Neural cell (in vitro differentiated cells): ENCODE measurements around the gene SNCAIP.

ENCODE experiments used
- EP300 ChIP-seq: fragments of 450-650 bp; conservative IDR thresholded peaks from 2 replicates; pipeline ENCODE4 v1.6.1; 2014; ENCODE audit warnings: antibody characterized with exemption, mild to moderate bottlenecking, moderate library complexity; ENCODE audit not compliant: poor library complexity, severe bottlenecking
- MXI1 ChIP-seq: fragments of 450-650 bp; conservative IDR thresholded peaks from 2 replicates; pipeline ENCODE4 v1.6.1; 2014; ENCODE audit warnings: antibody characterized with exemption, mild to moderate bottlenecking; ENCODE audit not compliant: poor library complexity, severe bottlenecking
- POLR2AphosphoS5 ChIP-seq: IDR thresholded peaks from 2 replicates; pipeline ENCODE4 v1.6.1; 2012
- TF ChIP-seq, protein P1 (sequence below): fragments of 450-650 bp; IDR thresholded peaks from 2 replicates; pipeline ENCODE4 v1.5.1; 2014; ENCODE audit warnings: antibody characterized with exemption, mild to moderate bottlenecking, moderate library complexity; ENCODE audit not compliant: poor library complexity, severe bottlenecking

DNA sequence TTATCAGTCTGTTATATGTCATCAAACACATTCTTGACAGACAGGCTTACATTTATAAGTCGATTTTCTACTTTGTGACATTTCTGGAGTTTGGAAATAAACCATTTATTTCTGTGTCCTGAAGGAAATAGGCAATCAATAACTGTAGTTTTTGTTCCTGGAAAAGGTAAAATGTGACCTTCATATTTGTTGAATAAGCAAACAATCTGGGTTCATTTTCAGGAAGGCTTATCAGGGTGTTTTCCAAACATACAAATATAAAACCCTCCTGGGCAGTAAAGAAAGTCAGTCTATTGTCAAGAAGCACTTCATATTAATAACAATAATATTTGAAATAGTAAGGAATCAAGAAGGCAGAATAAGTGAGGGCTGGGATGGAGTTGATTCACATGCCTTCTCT lies 195.0 kb downstream of the SNCAIP start:
- TF ChIP-seq MXI1 (no peak), POLR2AphosphoS5 (no peak), EP300 (no peak)
- TF ChIP-seq, protein P1, sequence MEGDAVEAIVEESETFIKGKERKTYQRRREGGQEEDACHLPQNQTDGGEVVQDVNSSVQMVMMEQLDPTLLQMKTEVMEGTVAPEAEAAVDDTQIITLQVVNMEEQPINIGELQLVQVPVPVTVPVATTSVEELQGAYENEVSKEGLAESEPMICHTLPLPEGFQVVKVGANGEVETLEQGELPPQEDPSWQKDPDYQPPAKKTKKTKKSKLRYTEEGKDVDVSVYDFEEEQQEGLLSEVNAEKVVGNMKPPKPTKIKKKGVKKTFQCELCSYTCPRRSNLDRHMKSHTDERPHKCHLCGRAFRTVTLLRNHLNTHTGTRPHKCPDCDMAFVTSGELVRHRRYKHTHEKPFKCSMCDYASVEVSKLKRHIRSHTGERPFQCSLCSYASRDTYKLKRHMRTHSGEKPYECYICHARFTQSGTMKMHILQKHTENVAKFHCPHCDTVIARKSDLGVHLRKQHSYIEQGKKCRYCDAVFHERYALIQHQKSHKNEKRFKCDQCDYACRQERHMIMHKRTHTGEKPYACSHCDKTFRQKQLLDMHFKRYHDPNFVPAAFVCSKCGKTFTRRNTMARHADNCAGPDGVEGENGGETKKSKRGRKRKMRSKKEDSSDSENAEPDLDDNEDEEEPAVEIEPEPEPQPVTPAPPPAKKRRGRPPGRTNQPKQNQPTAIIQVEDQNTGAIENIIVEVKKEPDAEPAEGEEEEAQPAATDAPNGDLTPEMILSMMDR = no peak
